ENCODE measurements around the gene RHOG.
"Not testable (repeated sequence)": the region's sequence is repeated elsewhere in the genome, so short reads cannot be mapped to it uniquely, and the experiment has no call there.

RHOG gene

DNA sequence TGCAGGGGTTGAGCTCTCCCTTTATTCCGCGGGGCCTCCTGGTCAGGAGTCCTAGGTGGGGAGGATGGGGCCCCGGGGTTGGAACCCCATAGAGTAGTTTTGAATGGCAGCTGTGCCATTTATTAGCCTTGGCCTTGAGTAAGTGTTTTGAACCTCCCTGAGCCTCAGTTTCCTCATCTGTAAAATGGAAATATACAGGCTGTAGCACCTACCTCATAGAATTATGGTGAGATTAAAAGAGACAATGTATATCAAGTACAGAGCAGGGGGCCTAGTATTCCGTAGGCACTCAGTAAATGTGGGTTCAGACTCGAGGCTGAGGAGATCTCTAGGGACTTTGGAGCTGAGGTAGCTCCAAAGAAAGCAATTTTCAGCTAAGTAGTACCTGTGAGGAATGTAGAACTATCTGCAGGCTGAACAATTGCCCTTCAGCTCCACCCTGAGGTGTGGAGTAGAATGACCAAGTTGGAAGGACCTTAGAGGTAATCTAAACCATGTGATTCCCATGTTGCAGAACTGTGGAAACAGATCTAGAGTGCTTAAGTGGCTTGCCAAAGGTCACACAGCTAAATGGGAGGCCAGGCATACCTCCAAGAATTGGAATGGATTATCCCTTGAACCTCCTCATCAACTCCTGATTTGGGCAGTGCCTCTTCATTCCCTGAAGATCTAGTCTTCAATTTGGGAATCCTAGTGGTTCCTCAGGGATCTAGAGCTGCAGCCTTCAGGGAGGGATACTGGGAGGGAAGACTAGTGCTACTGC lies 31.7 kb downstream of the RHOG start:
- DNase-seq (ENCODE audit: low spot score), result peak; percentile 66

- DNase-seq (ENCODE audit: low spot score), result peak; percentile 58
Measured at GRCh38 chr11:3807909-3808860, 32.6 kb downstream of the RHOG start, which contains the start of gene PGAP2. Gene PGAP2, plus strand, starts transcription at chr11:3808560. Its CDS starts 2,700 bp downstream, at chr11:3811260.

- no peak for DNase-seq (ENCODE audit: low spot score)
Measured at GRCh38 chr11:3803726-3804495, 36.8 kb downstream of the RHOG start.

- DNase-seq (ENCODE audit: low spot score), result no peak
Measured at GRCh38 chr11:3802011-3802790, 38.6 kb downstream of the RHOG start.

DNA sequence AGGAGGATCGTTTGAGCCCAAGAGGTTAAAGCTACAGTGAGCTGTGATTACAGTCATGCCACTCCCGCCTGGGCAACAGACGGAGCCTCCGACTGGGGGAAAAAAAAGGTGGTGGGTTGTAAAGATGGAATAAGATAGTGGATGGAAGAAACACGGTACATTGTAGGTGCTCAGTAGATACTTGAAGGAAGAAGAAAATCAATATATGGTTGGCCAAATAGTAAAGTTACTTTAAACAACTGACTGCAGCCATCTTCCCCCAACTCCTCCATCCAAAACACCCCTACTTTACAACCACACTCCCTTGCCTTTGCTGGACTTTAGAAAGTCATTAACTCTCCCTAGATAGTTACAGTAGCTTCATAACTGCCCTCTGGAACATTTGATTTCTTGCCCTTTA lies 40.9 kb downstream of the RHOG start:
- no peak for DNase-seq (ENCODE audit: low spot score)

DNA sequence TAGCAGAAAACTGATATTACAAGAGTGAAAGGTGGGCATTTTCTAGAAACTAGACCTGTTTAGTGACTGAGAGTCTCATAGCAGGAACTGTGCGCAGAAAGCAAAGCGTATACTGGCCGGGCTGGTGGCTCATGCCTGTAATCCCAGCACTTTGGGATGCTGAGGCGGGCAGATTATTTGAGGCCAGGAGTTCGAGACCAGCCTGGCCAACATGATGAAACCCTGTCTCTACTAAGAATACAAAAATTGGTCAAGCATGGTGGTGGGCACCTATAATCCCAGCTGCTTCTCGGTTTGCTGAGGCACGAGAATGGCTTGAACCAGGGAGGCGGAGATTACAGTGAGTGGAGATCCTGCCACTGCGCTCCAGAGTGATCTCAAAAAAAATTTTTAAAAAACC lies 41.6 kb downstream of the RHOG start:
- DNase-seq (ENCODE audit: low spot score), result no peak

DNA sequence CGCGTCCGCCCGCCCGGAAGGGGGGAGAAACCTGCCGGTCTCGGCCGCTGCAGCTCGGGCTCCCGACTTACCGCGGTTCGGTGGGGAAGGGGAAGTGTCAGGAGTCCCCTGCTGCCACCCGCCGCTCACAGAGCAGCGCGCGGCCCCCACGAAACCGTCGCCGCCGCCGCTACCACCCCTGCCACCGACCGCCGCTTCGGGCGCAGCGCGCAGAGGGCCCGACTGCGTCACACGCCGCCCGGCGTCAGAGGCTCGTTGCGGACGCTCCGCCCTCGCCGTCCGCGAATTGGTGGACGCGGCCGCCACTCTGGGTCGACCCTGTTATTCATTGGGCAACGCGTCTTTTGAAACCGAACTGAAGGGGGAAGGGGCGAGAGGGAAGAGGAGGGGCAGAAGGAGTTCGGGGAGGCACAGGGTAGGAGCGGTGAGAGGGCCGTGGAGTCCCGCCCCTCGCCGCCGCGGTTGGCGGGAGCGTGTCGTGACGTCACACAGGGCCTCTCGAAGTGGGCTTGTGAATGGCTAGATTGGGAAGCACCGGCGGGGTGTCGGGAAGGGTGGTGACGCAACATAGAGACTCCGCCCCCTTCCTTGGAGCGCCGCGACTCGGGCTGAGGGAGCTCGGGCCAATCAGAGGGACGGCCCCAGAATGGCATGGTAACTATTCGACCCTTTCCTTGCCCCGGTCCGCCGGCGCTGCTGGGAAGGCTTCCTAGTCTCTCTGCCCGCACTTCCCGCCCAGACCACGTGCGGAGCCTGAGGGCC lies 43.2 kb downstream of the RHOG start, which contains the start of gene NUP98:
NUP98 (minus strand) TSS at position 226 of the 762 bp plus-strand sequence. CDS start 15,437 bp downstream, outside the sequence.
- DNase-seq (ENCODE audit: low spot score), result peak; percentile 100

DNA sequence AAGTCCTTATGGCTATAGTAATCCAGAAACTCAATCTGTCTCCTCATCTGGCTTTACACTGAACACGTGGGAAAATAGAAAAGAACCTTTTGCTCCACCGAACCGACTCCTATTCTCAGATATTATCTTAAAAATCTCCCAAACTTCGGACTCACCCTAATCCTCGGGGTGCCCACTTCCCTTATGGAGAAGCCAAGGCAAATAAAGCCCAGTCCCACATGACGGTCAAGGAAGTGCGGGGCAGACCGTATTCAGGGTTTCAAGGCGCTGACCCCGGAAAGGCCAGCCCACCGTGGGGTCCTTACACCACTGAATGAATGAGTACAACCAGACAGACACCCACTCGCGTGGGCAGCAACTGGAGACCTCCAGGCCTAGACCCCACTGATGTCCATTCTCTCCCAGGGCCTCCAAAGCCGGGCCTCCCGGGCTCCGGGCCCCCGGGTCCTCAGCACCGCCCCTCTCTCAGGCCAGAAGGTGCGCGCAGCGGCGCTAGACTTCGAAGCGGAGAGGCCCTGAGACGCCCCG lies 43.9 kb downstream of the RHOG start:
- DNase-seq (ENCODE audit: low spot score), result no peak

DNA sequence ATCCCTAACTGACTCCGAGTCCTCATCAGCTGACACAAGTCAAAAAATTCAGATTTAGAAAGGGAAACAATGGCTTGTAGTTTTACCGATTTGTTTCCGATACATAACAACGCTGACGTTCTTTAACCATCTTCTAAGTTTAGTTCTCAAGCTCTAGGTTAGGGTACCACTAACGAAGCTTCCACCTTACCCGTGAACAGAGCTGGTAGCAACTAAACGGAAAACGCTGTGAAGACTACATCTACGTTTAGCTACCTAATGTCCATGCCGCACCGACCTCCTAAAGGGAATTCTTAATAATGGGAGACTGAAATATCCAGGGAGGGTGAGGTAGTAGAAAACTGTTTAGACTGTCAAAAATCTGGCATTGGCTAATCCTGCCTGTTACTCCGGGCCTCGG lies 44.4 kb downstream of the RHOG start:
- DNase-seq (ENCODE audit: low spot score), result no peak

DNA sequence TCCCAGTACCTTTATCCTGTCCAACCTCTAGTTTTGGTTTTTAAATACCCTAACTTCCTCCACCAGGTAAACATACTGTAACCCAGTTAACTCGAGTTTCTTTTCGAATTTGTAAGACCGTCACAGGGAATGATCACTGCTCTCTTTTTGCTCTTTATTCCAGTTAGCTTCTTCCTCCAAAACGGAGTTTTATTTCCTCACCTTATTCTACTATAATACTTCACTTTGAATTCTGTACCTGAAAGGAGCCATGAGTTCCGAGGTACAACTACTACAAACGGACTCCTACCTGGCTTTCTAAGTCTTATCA lies 44.8 kb downstream of the RHOG start:
- DNase-seq (ENCODE audit: low spot score), result no peak

DNA sequence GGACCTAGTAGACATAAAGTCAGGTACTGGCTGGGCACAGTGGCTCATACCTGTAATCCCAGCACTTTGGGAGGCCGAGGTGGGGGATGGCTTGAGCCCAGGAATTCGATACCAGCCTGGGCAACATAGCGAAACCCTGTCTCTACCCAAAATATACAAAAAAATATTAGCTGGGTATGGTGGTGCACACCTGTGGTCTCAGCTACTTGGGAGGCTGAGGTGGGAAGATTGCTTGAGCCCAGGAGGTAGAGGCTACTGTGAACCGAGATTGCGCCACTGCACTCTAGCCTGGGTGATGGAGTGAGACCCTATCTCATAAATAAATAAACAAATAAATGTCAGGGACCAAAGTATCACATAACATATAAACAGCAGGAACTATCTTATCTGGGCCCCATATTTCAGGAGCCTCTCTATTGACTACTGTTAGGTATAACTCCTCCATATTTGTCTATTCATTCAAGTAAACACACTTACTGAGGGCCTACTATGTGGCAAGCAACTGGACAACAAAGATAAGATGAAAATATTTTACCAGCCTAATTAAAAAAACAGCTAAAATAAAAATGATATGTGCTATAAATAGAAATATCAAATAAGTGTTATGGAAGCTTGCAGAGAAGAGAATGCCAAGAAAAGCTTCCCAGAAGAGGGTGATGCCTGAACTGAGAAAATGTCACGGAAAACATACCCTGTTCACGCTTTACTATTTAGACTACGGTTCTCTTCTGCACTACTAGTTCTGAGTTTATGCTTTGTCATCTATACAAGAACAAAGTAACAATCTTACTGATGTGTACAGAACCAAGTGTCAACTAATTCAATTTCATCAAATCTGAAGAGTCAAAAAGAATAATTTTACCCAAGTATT lies 45.4 kb downstream of the RHOG start:
- no peak for DNase-seq (ENCODE audit: low spot score)

GRCh38 chr11:3794387-3794786 lies 46.4 kb downstream of the RHOG start:
- not testable (repeated sequence) for DNase-seq (ENCODE audit: low spot score)

DNA sequence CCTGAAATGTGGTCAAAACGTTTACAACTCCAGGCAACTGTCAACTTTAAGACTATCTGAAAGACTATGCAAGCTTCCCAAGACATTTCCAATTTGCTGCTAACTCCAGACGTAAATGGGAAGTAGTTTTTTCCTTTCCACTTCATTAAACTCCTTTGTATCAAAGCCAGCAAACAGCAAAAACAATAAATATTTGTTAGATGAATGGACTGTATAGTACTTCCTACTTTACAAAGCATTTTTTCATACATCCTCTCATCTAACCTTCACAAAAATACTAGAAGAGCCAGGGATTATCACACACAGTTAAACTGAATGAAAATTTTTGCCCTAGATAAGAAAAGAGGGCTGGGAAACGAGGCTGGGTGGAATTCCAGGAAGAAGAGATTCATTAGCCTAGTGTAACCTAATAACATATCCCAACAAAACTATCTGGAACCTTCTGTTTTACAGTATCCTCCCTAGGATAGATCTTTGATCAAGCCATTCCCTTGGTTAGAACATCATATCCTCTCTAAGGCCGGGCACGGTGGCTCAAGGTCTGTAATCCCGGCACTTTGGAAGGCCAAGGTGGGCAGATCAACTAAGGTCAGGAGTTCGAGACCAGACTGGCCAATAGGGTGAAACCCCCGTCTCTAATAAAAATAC lies 53.9 kb downstream of the RHOG start:
- DNase-seq (ENCODE audit: low spot score), result no peak

DNA sequence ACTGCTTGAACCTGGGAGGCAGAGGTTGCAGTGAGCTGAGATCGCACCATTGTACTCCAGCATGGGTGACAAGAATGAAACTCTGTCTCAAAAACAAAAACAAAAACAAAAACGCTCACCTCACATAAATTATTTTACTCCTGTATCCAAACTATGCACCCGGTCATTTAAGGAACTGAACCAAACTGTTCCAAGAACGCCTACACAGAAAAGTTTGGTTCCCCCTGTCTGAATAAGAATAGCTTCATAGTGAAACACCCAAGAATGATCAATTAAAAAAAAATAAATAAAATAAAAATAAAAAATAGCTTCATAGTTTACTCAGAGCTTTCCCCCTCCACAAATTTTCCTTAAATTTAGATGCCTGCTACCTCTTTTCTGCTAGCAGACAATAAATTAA lies 57.1 kb downstream of the RHOG start:
- DNase-seq (ENCODE audit: low spot score), result no peak

- no peak for DNase-seq (ENCODE audit: low spot score)
Measured at GRCh38 chr11:3782963-3783362, 57.8 kb downstream of the RHOG start.

DNA sequence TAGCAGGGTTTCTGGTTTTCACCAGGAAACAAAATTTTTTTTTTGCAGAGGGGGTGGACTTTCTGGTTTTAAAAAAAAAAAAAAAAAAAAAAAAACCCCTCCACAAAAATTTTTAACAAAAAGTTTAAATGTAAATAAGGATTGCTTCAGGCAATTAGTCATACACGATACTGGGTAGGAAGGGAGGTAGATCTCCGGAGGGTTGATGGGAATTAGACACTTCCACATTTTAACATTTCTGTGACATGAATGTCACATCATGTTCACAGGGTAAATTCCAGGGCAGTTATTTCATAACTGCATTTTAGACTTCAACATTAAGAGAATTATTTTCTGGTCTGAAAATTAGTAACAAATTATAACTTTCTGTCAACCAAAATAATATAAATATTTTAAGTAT lies 59.3 kb downstream of the RHOG start:
- no peak for DNase-seq (ENCODE audit: low spot score)
